Measurements from ENCODE around the gene TTC3. TPM values are rescaled to one million over a fixed set of nuclear protein-coding genes. Genes with fewer than 3 reads are reported as not detected.

Gene TTC3
- total and polyA plus RNA-seq, 2 of the 13 experiments (the other 11 are each of a cell fraction or from before 2014, with no cell fraction given), result 55.7 to 108 TPM

GRCh38 chr21:37207441-37208009 is 134.5 kb downstream of the TTC3 start (continued):
- TF ChIP-seq BATF2 (CRISPR knock-in tag; IDR thresholded peaks at IDR 0.05) (no peak), SNAI1 (CRISPR knock-in tag; IDR thresholded peaks at IDR 0.05; ENCODE audit: borderline replicate concordance) (no peak), TERF1 (CRISPR knock-in tag; IDR thresholded peaks at IDR 0.05) (no peak), ZNF660 (CRISPR knock-in tag; IDR thresholded peaks at IDR 0.05; ENCODE audit: borderline replicate concordance, low read depth) (no peak), KMT2A (CRISPR knock-in tag; IDR thresholded peaks at IDR 0.05) (no peak), HNRNPK (IDR thresholded peaks at IDR 0.05; ENCODE audit: low read depth, low read length, poor library complexity, severe bottlenecking) (no peak), ZNF343 (CRISPR knock-in tag; IDR thresholded peaks at IDR 0.05) (no peak), NR1H2 (CRISPR knock-in tag; IDR thresholded peaks at IDR 0.05; ENCODE audit: borderline replicate concordance, low read depth) (no peak), TEF (CRISPR knock-in tag; IDR thresholded peaks at IDR 0.05) (no peak), ZNF333 (CRISPR knock-in tag; IDR thresholded peaks at IDR 0.05; ENCODE audit: borderline replicate concordance) (no peak), ZNF441 (CRISPR knock-in tag; IDR thresholded peaks at IDR 0.05; ENCODE audit: borderline replicate concordance) (no peak), ZNF564 (CRISPR knock-in tag; IDR thresholded peaks at IDR 0.05) (no peak), ZNF556 (CRISPR knock-in tag; IDR thresholded peaks at IDR 0.05; ENCODE audit: borderline replicate concordance) (peak; percentile 50; the same call in 1 of the 2 replicates), ZNF598 (CRISPR knock-in tag; IDR thresholded peaks at IDR 0.05; ENCODE audit: borderline replicate concordance) (no peak), HDAC1 (CRISPR knock-in tag; IDR thresholded peaks at IDR 0.05) (peak; percentile 32; the same call in 1 of the 2 replicates), ZNF230 (CRISPR knock-in tag; IDR thresholded peaks at IDR 0.05) (no peak), PHF5A (CRISPR knock-in tag; IDR thresholded peaks at IDR 0.05; ENCODE audit: low read depth, unreplicated experiment) (peak; percentile 0), ZBTB39 (CRISPR knock-in tag; IDR thresholded peaks at IDR 0.05) (no peak), NFRKB (IDR thresholded peaks at IDR 0.05) (no peak), MTA1 (CRISPR knock-in tag; IDR thresholded peaks at IDR 0.05; ENCODE audit: borderline replicate concordance) (0 out of 2 replicates have a peak, but pooled peaks have one; percentile 31), ZNF574 (CRISPR knock-in tag; IDR thresholded peaks at IDR 0.05) (no peak), GATAD1 (CRISPR knock-in tag; IDR thresholded peaks at IDR 0.05) (no peak), ZNF329 (CRISPR knock-in tag; IDR thresholded peaks at IDR 0.05; ENCODE audit: low read depth) (no peak)

Data from HepG2 (cell line).